Measurements from ENCODE around the gene STAT5A. TPM values are rescaled to one million over a fixed set of nuclear protein-coding genes. Genes with fewer than 3 reads are reported as not detected.

Gene STAT5A
- total and polyA plus RNA-seq, 9 of the 15 experiments (the other 6 are each of a cell fraction or from before 2014, with no cell fraction given), result 79.9 to 415 (median 196) TPM

DNA sequence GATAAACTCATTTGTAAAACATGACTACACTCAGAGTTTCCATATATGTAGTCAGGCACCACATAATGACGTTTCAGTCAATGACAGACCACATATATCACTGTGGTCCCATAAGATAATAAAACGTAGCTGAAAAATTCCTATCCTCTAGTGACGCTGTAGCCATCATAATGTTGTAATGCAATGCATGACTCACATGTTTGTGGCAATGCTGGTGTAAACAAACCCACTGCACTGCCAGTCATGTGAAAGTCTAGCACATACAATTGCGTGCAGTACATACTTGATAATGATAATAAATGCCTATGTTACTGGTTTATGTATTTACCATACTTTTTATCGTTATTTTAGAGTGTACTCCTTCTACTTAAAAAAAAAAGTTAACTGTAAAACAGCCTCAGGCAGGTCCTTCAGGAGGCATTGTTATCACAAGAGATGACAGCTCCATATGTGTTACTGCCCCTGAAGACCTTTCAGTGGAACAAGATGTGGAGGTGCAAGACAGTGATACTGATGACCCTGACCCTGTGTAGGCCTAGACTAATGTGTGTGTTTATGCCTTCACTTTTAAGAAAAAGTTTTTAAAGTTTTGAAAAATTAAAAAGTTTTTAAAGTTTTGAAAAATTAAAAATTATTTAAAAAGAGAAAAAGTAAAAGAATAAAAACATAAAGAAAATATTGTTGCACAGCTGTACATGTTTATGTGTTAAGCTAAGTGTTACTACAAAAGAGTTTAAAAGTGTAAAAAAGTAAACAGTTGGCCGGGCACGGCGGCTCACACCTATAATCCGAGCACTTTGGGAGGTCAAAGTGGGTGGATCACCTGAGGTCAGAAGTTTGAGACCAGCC lies 21.2 kb upstream of the STAT5A start (continued):
- TF ChIP-seq FOXJ3 (CRISPR knock-in tag; IDR thresholded peaks at IDR 0.05) (no peak), E2F3 (CRISPR knock-in tag; IDR thresholded peaks at IDR 0.05) (no peak), MYNN (IDR thresholded peaks at IDR 0.05) (peak; percentile 79), MYNN (CRISPR knock-in tag; IDR thresholded peaks at IDR 0.05) (no peak), NBN (IDR thresholded peaks at IDR 0.05; ENCODE audit: low read depth) (peak; percentile 92; the same call in 1 of the 2 replicates), MEF2D (tag; conservative IDR thresholded peaks at IDR 0.05; ENCODE audit: low read depth) (0 out of 2 replicates have a peak, but pooled peaks have one; percentile 51), OTX1 (CRISPR knock-in tag; IDR thresholded peaks at IDR 0.05) (no peak), FOXP1 (CRISPR knock-in tag; IDR thresholded peaks at IDR 0.05) (peak; percentile 98), EWSR1 (IDR thresholded peaks at IDR 0.05; ENCODE audit: borderline replicate concordance, low read depth, partially characterized antibody) (no peak), ZNF408 (CRISPR knock-in tag; IDR thresholded peaks at IDR 0.05; ENCODE audit: low read depth) (no peak), SP2 (IDR thresholded peaks at IDR 0.05; ENCODE audit: extremely low read depth, low read depth, low read length, poor library complexity, severe bottlenecking) (no peak), NCOA2 (IDR thresholded peaks at IDR 0.05; ENCODE audit: partially characterized antibody in 2 of 2) (no peak), TCF7 (IDR thresholded peaks at IDR 0.05; ENCODE audit: borderline replicate concordance) (no peak), HDGF (IDR thresholded peaks at IDR 0.05) (no peak), MIER1 (IDR thresholded peaks at IDR 0.05; ENCODE audit: low read depth) (no peak)
- TF ChIP-seq, protein P1, sequence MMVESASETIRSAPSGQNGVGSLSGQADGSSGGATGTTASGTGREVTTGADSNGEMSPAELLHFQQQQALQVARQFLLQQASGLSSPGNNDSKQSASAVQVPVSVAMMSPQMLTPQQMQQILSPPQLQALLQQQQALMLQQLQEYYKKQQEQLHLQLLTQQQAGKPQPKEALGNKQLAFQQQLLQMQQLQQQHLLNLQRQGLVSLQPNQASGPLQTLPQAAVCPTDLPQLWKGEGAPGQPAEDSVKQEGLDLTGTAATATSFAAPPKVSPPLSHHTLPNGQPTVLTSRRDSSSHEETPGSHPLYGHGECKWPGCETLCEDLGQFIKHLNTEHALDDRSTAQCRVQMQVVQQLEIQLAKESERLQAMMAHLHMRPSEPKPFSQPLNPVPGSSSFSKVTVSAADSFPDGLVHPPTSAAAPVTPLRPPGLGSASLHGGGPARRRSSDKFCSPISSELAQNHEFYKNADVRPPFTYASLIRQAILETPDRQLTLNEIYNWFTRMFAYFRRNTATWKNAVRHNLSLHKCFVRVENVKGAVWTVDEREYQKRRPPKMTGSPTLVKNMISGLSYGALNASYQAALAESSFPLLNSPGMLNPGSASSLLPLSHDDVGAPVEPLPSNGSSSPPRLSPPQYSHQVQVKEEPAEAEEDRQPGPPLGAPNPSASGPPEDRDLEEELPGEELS (CRISPR knock-in tag; IDR thresholded peaks at IDR 0.05; ENCODE audit: borderline replicate concordance), result 0 out of 2 replicates have a peak, but pooled peaks have one; percentile 71
- TF ChIP-seq, protein P2, sequence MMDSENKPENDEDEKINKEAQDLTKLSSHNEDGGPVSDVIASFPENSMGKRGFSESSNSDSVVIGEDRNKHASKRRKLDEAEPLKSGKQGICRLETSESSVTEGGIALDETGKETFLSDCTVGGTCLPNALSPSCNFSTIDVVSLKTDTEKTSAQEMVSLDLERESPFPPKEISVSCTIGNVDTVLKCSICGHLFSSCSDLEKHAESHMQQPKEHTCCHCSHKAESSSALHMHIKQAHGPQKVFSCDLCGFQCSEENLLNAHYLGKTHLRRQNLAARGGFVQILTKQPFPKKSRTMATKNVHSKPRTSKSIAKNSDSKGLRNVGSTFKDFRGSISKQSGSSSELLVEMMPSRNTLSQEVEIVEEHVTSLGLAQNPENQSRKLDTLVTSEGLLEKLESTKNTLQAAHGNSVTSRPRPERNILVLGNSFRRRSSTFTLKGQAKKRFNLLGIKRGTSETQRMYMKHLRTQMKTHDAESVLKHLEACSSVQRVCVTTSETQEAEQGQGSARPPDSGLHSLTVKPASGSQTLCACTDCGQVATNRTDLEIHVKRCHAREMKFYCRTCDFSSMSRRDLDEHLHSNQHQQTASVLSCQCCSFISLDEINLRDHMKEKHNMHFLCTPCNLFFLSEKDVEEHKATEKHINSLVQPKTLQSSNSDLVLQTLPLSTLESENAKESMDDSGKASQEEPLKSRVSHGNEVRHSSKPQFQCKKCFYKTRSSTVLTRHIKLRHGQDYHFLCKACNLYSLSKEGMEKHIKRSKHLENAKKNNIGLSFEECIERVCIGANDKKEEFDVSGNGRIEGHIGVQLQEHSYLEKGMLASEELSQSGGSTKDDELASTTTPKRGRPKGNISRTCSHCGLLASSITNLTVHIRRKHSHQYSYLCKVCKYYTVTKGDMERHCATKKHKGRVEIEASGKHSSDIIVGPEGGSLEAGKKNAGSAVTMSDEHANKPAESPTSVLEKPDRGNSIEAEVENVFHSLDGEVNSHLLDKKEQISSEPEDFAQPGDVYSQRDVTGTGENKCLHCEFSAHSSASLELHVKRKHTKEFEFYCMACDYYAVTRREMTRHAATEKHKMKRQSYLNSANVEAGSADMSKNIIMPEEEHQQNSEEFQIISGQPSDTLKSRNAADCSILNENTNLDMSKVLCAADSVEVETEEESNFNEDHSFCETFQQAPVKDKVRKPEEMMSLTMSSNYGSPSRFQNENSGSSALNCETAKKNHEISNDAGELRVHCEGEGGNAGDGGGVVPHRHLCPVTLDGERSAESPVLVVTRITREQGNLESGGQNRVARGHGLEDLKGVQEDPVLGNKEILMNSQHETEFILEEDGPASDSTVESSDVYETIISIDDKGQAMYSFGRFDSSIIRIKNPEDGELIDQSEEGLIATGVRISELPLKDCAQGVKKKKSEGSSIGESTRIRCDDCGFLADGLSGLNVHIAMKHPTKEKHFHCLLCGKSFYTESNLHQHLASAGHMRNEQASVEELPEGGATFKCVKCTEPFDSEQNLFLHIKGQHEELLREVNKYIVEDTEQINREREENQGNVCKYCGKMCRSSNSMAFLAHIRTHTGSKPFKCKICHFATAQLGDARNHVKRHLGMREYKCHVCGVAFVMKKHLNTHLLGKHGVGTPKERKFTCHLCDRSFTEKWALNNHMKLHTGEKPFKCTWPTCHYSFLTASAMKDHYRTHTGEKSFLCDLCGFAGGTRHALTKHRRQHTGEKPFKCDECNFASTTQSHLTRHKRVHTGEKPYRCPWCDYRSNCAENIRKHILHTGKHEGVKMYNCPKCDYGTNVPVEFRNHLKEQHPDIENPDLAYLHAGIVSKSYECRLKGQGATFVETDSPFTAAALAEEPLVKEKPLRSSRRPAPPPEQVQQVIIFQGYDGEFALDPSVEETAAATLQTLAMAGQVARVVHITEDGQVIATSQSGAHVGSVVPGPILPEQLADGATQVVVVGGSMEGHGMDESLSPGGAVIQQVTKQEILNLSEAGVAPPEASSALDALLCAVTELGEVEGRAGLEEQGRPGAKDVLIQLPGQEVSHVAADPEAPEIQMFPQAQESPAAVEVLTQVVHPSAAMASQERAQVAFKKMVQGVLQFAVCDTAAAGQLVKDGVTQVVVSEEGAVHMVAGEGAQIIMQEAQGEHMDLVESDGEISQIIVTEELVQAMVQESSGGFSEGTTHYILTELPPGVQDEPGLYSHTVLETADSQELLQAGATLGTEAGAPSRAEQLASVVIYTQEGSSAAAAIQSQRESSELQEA (IDR thresholded peaks at IDR 0.05; ENCODE audit: low read depth), result no peak
- TF ChIP-seq, protein P3, sequence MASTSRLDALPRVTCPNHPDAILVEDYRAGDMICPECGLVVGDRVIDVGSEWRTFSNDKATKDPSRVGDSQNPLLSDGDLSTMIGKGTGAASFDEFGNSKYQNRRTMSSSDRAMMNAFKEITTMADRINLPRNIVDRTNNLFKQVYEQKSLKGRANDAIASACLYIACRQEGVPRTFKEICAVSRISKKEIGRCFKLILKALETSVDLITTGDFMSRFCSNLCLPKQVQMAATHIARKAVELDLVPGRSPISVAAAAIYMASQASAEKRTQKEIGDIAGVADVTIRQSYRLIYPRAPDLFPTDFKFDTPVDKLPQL (IDR thresholded peaks at IDR 0.05; ENCODE audit: extremely low read depth, insufficient read length), result no peak

Measured in K562 (cell line).